GM20000 (cell line): ENCODE measurements around the gene PPM1M.
"Not testable (repeated sequence)": the region's sequence is repeated elsewhere in the genome, so short reads cannot be mapped to it uniquely, and the experiment has no call there.

Experiments used
- DNase-seq: peaks from one replicate; pipeline ENCODE4 v3.0.0; 2012; ENCODE audit warnings: low spot score
- TF ChIP-seq, protein P1 (sequence below): IDR thresholded peaks from 2 replicates; pipeline ENCODE4 v1.5.1; 2012; ENCODE audit warnings: mild to moderate bottlenecking, control low read depth; ENCODE audit errors: extremely low read depth, missing control alignments

Gene PPM1M

DNA sequence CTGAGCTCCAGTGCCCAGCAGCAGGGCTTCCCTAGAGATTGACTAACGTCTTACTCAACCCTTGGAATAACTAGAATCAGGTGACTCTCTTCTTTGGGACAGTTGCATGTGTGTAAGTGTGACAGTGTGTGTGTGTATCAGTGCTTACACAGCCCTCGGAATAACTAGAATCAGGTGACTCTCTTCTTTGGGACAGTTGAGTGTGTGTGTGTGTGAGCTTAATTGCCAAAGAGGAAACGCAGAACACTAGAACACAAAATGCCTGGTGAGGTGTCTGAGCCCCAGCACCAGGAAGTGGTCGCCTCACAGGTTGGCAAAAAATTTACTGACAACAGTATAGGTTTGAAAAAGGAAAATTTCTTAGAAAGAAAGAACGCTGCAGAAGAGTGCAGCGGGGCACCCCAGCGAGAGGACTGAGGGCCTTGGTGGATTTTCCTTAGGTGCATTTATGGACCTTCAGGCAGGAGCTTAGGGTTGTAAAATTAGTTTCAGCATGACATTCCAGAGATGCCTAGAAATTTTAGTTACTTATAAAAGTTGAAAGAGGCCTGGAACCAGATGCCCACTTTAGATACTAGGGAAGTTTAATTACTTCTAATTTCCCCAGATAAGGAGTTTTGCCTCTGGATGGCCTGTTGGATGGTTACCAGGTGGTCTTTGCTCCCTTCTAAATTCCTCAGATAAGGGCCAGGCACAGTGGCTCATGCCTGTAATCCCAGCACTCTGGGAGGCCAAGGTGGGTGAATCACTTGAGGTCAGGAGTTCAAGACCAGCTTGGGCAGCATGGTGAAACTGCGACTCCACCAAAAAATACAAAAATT lies 36.6 kb downstream of the PPM1M start:
- DNase-seq = no peak
- TF ChIP-seq, protein P1, sequence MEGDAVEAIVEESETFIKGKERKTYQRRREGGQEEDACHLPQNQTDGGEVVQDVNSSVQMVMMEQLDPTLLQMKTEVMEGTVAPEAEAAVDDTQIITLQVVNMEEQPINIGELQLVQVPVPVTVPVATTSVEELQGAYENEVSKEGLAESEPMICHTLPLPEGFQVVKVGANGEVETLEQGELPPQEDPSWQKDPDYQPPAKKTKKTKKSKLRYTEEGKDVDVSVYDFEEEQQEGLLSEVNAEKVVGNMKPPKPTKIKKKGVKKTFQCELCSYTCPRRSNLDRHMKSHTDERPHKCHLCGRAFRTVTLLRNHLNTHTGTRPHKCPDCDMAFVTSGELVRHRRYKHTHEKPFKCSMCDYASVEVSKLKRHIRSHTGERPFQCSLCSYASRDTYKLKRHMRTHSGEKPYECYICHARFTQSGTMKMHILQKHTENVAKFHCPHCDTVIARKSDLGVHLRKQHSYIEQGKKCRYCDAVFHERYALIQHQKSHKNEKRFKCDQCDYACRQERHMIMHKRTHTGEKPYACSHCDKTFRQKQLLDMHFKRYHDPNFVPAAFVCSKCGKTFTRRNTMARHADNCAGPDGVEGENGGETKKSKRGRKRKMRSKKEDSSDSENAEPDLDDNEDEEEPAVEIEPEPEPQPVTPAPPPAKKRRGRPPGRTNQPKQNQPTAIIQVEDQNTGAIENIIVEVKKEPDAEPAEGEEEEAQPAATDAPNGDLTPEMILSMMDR = no peak

DNA sequence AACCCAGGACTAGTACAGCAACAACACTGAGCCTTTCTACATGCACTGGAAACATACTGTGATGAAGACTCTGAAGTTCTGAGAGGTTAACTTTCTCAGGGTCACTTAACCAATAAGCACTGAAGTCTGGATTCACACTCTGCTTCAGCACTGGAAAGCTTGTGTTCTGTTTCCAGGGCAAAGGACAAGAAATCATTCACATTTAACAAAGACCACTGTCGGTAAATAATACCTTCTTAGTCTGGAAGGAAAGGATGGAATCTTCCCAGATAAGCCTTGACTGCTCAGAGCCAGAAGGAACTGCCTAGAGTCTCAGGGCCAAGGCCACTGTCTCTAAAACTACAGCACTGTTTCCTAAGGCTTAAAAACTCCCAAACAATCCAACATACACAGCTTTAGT lies 37.7 kb downstream of the PPM1M start:
- no peak for DNase-seq
- TF ChIP-seq, protein P1 = no peak

DNA sequence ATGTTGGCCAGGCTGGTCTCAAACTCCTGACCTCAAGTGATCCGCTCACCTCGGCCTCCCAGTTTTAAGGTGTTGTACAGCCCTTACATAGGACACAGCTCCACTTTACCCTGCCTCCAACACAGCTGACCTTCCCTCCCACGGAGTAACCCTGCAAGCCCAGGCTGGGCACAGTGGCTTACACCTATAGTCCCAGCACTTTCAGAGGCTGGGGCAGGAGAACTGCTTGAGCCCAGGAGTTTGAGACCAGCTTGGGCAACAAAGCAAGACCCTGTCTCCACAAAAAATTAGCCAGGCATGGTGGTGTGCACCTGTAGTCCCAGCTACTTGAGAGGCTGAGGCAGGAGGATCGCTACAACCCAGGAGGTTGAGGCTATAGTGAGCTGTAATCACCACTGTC lies 38.5 kb downstream of the PPM1M start:
- DNase-seq = not testable (repeated sequence)

DNA sequence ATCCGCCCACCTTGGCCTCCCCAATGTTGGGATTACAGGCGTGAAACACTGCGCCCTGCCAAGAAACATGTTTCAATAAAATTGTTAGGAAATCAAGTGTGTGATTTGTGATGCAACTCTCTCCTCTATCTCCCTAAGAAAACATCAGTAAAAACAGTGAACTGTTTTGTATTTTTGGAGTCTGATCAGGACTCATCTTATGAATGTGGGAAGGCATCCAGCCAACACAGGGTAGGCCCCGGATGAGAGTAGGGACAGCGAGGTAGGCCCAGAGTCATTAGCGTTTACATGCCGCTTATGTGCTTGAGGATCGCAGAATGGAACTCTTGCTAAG lies 41.2 kb downstream of the PPM1M start:
- no peak for DNase-seq
- TF ChIP-seq, protein P1 = no peak

DNA sequence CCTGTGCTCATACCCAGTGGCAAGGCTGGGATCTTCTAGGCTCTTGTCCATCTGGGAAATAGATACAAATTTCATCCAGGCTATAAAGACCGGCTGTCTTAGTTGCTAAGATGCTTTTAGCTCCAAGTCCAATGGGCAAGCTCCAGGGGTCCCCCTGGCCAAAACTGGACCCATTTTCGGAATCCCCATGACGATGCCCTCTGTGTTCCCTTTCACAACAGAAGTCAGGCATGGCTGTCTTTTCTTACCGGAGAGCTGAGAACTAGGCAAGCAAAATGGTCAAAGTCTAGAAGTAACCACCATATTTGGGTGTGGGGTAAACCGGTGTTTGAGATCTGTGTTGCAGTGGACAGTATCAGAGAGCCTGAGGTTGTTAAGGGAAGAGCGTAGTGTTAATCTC lies 43.1 kb downstream of the PPM1M start:
- DNase-seq = no peak
- TF ChIP-seq, protein P1 = no peak

DNA sequence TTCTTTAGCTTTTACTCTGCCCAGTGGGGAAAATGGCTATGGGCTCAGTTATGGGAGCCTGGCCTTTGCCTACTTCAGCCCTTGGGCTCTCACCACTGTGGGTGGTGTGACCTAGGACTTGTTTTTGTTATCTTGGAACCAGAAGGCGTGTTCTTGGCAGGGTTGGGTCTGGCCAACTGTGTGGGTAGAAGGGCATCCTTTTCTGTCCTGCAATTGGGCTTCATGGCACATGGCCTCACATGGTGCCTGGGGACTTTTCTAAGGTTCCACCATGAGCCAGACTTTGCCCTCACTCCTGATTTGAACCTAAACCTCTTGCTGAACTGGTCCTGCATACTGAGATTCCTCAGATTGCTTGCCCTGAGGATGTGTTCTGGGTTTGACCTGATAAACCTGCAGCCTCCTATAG lies 43.8 kb downstream of the PPM1M start:
- TF ChIP-seq, protein P1 = no peak

DNA sequence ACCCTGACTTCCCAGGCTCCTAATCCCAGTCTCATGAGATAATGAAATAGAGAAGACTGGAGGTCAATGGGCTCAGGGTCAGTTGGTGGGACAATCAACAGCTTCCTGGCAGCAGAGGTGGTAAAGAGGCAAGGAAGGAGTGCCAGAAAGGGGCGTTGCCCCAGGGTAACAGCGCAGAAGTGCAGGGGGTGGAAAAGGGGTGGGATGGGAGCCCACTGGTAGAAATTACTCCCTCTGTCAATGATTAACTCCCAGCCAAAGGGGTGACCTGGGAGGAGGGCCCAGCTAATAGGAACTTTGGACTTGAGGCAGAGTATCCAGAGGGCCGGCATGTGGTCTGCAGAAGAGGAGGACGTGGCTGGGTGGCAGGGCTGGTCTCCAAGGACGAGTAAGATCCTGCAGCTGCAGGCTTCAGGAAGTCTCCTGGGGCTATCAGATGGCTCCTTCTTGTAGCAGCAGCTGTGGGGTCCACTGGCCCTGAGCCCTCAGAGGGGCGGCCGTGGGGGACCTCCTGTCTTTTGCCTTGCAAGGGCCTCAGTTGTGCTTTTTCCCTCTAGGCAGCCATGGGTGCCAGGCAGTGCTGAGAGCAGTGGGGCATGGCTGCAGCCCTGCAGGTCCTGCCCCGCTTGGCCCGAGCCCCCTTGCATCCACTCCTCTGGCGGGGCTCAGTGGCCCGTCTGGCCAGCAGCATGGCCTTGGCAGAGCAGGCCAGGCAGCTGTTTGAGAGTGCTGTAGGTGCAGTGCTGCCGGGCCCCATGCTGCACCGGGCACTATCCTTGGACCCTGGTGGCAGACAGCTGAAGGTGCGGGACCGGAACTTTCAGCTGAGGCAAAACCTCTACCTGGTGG lies 44.4 kb downstream of the PPM1M start:
- DNase-seq = no peak
- TF ChIP-seq, protein P1 = no peak

More for the DNA sequence above, 43.8 kb downstream of the PPM1M start:
- no peak for DNase-seq
